HG02981 (cell line): ENCODE data around the gene CDX1.

ENCODE experiments used
- ATAC-seq: cut with Tn5 transposase; IDR thresholded peaks from one replicate; pipeline ENCODE4 v1.9.1; 2021; ENCODE audit warnings: mild to moderate bottlenecking, moderate library complexity; ENCODE audit not compliant: unreplicated experiment

Gene CDX1

DNA sequence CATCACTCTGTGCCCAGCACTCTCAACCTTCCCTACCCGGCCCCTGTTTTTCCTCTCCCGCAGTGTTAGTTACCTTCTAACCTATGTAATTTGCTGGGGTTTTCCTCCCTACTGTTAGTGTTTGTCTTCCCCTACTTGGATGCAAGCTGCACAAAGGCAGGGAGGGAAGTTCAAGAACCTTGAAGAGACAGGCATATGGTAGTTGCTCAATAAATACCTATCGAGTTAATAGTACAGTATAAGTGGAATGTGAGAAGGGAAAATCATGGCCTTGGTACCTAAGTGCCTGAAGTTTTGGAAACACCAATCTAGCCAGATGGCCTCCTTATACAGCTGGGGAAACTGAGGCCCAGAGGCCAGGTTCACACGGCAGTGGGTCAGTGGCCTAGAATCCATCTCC, 35.1 kb upstream of the CDX1 start:
- ATAC-seq = no peak

DNA sequence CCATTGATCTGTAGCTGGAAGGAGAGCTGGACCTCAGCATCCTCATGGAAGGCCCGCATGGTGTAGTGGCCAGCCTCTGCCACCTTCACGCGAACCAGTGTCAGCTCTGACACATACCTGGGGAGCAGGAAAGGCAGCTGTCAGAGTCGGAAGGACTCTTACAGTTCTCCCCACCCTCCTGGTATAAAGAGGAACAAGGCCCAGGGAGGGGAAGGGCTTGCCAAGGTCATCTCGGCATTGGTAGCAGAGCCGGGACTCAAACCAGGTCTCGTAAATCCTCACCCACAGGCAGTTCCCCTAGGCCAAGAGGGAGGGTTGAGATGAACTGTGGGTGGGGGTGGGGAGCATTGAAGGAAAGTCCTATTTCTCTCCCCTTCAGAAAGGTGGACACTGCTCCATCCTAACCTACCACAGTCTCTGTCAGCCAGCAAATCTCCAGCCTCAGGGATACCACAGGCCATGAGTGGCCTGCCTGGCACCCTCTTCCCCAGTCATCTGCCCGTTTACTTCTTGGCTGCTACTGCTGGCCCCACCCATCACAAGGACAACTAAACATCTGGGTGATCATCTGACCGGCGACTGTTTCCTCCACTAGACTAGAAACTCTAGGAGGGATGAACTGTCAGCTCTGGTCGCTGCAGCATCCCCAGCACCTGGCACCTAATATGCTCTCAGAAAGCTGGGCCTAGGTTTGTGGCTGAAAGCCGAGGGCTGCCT, 34.4 kb upstream of the CDX1 start:
- ATAC-seq = no peak

- no peak for ATAC-seq
These were observed 33.8 kb upstream of the CDX1 start for GRCh38 chr5:150132740-150133139.

DNA sequence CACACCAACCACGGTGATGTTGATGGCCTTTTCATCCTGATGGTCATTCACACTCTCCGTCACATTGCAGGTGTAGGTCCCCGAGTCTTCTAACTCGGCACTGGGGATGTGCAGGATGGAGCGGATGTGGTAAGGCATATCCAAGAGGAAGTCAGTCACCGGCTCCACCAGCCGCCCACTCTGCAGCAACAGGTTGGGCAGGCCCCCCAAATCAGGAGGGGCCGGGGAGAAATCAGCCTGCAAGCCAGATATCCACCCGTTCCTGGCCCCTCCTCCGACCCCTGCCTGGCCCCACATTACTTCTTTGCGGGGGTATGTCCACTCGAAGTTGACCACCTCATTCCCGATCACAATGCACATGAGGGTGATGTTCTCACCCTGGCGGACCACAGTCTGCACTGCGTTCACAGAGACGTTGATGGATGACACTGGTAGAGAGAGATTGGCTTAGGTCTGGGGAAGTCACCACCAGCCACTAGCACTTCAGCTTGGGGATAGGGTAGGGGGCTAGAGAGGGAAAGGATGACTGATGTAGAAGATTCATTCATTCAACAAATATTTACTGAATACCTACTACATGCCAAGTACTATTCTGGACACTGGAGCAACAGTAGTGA, 32.9 kb upstream of the CDX1 start:
- no peak for ATAC-seq

DNA sequence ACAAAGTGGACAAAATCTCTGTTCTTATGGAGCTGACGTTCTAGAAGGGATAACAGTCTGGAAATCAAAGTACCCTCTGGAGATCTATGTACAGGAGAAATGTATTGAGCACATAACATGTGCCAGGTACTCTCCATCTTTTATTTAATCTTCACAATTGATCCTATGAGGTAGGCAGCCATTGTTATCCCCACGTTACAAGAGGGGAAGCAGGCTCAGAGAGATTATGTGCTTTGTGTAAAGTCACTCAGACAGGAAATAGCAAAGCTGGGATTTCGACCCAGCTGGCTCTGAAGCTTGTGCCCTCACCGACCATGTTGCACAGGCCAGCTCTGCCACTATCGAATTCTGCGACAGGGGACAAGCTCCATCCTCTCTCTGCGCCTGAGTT, 32.4 kb upstream of the CDX1 start:
- no peak for ATAC-seq

GRCh38 chr5:150135557-150136304, 30.8 kb upstream of the CDX1 start:
- no peak for ATAC-seq

DNA sequence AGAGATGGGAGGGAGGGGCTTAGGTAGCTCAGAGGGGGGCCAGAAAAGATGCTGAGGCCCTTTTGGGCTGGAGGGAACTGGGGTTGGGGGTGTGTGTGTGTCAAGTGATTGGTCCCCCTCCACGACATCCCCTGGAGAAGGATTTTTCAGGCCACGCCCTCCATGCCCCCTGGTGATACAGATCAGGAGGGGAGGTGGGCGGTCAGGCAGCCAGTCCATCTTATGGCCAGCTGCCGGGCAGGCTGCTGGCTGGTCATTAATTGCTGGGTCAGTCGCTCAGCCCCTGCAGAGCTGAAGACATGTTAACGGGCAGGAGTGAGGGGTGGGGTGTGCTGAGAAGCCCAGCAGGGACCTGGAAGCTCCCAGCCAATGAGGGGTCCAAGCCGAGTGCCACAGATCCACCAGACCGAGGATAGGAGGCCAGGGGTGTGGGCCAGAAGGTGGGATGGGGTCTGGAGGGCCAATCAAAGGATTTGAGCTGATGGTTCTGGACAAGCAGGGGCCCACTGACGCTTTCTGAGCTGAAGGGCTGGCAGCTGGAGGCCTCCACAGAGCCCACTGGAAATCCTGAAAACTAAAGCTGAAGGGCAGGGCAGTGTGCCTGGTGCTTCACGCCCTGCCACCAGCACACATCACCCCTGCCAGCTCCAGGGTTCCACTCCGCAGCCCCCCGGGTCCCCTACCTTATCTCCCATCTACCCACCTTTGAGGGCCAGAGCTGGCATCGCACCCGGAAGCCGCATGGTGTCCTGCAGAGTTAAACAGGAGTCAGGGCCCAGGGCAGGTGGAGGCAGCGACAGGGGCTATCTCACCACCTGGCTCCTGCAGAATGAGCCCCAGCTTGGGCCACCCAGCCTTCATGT, 30.0 kb upstream of the CDX1 start:
- no peak for ATAC-seq

DNA sequence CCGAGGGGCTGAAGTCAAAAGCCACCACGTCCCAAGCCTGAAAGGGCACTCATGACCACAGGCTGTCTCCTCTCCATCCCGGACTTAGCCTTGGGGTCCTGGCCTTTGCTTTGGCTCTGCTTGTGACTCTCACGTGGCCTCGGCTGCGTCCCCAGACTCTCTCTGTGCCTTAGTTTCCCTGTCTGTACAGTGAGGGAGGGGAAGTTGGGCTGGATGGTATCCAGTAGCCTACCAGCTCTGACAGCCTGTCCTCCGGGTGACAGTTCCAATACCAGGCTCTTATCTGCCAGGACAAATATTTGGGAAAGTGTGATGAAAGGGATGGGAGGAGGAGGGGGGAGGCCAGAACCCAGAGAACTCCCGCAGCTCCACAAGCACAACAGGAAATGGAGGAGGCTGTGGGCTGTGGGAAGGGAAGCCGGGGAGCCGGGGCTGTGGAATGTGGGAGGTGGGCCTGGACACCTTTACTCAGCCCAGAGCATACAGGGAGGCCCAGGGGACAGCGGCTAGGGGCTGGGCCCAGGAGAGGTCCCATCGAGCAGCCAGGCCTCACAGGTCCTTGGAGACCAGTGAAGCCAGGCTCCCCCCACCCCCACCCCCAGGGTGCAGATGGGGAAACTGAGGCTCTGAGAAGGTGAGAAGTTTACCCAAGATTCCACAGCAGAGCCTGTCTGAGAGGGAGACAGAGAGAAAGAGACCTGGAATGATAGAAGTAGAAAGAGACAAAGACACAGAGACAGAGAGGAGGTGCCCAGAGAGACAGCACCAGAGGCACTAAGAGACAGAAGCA, 29.2 kb upstream of the CDX1 start:
- ATAC-seq = no peak

- ATAC-seq = no peak
These were observed 28.6 kb upstream of the CDX1 start for GRCh38 chr5:150137997-150138396.

- ATAC-seq = no peak
These were observed 27.9 kb upstream of the CDX1 start for GRCh38 chr5:150138551-150139265.

DNA sequence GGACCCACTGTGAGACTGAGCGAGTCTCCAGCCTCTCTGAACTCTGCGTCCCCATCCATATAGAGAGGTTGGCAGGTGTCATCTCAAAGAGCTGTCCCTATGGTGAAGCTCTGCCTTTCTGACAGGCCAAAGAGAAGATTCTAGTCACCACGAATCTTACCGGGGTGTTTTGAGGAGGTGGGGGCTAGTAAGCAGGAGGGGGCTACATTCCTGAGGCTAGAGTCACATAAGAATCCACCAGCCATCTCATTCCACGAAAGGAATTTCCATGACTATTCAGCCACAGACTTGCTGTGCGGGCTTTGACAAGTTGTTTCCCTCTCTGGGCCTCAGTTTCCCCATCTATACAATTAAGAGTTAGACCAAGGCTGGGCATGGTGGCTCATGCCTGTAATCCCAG, 27.2 kb upstream of the CDX1 start:
- no peak for ATAC-seq

DNA sequence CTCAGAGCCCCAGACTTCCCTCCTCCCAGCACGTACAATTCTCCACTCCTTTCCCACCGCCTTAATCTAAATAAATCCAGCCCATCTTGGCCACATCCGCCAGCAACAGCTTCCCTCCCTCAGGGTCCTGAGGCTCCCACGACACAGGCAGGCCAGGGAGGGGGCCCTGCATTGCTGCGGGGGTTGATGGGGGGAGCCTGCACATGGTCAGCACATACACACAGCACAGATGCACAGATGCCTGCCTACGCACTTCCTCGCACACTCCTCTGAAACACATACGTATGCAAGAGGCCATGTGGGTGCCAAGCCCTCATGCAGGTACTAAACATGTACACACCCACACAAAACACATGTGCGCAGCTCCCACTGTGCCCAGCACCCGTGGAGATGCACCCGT, 25.7 kb upstream of the CDX1 start:
- ATAC-seq = no peak

DNA sequence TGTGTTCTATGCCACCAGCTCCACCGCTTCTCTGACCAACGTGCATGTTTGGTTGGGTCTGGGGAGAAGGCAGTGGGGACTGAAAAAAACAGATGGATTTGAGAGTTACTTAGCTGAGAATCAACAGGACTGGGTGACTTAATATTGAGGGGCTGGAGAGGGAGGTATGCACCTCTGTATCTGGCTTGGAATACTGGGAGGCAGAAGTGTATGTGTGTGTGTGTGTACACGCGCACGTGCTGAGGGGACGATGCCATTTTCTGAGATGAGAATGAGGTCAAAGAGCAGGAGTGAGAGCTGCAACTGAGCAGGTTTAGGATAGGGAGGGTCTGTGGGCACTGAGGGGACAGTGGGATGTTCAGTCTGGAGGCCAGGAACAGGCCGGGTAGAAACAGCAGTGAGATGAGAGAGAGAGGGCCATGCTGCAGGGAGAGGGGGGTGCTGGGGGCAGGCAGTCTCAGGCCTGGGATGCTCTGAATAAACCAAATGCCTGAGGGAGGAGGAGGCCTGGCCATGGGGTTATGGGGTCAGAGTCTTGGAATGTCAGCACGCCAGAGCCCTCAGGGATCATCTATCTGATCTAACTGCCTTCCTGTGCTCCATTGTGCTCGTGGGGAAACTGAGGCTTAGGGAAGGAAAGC, 24.9 kb upstream of the CDX1 start:
- ATAC-seq = no peak

DNA sequence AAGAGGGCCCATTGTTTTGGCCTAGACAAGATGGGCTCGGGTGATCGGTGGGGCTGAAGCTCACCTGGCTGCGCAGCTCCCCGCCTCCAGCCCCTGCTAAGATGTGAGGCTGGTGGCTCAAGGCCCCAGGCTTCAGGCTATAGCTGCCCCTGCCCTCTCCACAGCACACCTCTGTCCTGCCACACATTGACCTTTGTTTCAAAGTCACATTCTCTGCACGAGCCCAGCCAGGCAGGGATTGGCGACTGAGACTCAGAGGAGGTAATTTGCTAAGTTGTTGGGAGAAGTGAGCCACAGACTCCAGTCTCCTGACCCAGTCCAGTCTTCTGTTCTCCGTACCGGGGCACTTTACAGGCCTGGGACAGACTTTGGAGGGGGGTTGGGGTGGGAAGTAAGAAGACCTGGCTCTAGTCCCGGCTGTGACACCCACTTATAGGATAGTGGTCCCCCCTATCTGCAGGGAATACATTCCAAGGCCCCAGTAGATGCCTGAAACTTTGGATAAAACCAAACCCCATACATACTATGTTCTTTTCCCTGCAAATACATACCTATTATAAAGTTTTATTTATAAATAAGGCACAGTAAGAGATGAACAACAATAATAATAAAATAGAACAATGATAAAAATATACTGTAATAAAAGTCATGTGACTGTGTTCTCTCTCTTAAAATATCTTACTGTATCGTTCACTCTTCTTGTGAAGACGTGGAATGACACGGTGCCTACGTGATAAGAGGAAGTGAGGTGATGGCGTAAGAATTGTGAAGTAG, 24.2 kb upstream of the CDX1 start:
- ATAC-seq = no peak

GRCh38 chr5:150142959-150143349, 23.6 kb upstream of the CDX1 start:
- no peak for ATAC-seq

- no peak for ATAC-seq
These were observed 23.0 kb upstream of the CDX1 start for GRCh38 chr5:150143350-150144245.

GRCh38 chr5:150144246-150144801, 22.3 kb upstream of the CDX1 start:
- ATAC-seq = no peak
